HG03045 (cell line): Measurements from ENCODE around the gene FGD5.
A peak's percentile ranks its signal among the peaks of the same experiment; 100 is the strongest.

Experiments used
- ATAC-seq: cut with Tn5 transposase; IDR thresholded peaks from one replicate; pipeline ENCODE4 v1.9.1; 2021; ENCODE audit warnings: mild to moderate bottlenecking, moderate library complexity; ENCODE audit not compliant: unreplicated experiment

Gene FGD5, protein sequence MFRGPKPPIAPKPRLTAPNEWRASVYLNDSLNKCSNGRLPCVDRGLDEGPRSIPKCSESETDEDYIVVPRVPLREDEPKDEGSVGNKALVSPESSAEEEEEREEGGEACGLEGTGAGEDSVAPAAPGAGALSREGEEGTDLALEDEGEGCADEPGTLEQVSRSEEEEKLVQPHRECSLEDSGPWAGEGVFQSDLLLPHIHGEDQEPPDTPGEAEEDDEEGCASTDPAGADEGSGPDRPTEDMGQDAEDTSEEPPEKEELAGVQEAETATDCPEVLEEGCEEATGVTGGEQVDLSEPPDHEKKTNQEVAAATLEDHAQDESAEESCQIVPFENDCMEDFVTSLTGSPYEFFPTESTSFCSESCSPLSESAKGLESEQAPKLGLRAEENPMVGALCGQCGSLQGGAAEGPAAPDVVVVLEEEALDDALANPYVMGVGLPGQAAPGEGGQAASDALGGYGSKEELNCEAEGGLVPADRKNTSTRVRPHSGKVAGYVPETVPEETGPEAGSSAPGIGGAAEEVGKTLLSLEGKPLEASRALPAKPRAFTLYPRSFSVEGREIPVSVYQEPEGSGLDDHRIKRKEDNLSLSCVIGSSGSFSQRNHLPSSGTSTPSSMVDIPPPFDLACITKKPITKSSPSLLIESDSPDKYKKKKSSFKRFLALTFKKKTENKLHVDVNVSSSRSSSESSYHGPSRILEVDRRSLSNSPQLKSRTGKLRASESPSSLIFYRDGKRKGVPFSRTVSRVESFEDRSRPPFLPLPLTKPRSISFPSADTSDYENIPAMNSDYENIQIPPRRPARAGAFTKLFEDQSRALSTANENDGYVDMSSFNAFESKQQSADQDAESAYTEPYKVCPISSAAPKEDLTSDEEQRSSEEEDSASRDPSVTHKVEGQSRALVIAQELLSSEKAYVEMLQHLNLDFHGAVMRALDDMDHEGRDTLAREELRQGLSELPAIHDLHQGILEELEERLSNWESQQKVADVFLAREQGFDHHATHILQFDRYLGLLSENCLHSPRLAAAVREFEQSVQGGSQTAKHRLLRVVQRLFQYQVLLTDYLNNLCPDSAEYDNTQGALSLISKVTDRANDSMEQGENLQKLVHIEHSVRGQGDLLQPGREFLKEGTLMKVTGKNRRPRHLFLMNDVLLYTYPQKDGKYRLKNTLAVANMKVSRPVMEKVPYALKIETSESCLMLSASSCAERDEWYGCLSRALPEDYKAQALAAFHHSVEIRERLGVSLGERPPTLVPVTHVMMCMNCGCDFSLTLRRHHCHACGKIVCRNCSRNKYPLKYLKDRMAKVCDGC (N-terminal part only)

DNA sequence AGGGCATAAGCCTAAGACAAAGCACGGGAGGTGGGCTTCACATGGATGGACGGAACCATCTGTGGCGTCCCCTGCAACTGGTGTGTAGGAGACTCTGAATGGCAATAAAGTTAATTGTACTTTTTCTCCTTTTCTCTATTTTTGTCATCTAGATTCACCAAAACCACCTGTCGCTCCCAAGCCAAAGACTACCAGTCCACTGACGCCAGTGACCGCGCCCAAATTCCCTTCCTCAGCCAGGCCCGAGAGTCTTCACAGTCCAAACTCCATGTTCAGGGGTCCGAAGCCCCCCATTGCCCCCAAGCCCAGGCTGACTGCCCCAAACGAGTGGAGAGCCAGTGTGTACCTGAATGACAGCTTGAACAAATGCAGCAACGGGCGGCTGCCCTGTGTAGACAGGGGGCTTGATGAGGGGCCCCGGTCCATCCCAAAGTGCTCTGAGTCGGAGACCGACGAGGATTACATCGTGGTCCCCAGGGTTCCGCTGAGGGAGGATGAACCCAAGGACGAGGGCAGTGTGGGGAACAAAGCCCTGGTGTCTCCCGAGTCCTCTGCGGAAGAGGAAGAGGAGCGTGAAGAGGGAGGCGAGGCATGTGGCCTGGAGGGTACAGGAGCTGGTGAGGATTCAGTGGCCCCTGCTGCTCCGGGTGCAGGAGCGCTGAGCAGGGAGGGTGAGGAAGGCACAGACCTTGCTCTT, at the start of gene FGD5:
Gene FGD5, plus strand, starts transcription at position 159 of the 697 bp plus-strand sequence. Its CDS starts 110 bp downstream, at position 269.
- no peak for ATAC-seq

DNA sequence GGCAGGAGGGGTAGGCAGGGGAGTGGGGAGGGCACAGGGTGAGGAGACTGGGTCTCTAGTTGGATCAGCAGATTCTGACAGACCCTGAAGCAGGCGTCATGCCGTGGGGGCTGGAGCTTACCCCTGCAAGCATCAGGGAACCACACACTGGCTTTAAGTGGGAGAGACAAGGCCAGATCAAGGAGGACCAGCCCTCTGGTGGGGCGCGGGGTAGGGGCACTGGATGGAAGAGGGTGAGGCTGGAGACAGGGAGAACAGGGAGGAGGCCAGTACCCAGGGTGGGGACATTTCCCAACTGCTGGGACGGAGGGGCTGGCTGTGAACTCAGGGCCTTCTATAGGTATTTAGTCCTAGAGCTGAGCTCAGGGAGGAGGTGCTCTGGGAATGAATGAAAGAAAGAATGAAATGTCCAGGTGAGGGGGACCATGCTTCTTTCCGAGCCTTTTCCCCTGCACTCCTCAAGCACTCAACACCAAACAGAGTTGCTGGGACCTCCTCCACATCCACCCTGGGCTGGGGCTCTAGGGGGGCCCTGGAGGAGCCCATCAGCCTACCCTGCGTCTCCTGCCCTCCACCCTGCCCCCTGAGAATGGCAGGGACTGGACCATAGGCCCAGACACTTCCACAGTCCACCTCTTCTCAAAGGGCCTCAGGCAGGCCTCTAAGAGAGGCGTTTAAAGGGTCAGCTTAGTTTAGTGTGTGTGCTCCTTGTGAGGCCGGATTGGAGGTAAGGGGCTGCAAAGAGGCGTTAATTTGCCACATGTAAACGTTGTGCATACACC, 49.0 kb upstream of the FGD5 start:
- no peak for ATAC-seq

DNA sequence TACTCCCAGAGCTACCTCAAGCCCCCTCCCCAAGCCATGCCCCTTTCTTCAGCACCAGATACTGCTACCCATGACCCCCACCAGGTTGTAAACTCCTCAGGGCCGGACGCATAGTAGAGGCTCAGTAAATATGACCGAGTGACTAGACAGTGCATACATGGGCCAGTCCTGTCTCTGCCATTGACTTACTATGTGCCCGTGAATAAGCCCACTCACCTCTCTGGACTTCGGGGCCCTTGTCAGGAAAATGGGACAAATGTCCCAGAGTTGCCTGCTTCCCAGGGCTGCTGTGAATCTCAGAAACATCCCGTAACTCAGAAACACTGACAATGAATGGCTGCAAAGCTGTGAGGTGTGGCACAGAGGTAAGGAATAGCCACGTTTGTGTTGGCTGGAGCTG, 48.2 kb upstream of the FGD5 start:
- no peak for ATAC-seq

DNA sequence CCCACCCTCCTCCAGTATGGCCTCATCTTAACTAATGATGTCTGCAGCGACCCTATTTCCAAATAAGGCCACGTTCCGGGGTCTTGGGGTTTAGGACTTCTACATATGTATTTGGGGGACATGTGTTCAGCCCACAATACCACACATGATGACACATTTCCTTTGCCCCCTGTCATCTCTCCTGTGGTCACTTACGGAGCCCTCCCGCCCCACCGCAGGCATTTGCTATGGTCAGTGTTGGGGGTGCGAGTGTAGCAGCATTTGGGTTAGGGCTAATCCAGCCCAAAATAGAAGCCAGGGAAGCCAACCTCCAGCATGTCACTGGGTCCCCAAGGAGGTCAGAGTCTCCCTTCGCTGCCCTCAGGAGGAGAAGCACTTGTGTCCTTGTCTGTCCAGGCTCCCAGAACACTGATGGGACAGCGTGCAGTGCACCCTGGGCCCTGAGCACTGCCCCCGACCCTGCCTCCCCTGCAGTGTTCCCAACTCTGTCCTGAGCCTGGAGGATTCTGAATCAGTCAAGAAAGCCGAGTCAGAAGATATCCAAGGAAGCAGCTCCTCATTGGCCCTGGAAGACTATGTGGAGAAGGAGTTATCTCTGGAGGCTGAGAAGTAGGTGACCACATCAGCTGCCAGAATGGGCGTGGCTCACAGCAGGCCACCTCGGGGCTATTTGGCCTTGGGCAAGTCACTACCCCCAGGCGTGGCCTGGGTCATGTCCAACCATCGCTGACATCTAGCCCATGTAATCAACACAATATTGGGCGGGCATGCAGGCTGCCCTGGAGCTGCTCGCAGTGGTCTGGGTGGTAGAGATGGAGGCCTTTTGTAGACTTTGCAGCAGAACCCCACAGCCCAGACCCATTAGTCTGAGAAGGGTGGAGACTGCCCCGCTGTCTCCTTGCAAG, 46.9 kb upstream of the FGD5 start:
- no peak for ATAC-seq

DNA sequence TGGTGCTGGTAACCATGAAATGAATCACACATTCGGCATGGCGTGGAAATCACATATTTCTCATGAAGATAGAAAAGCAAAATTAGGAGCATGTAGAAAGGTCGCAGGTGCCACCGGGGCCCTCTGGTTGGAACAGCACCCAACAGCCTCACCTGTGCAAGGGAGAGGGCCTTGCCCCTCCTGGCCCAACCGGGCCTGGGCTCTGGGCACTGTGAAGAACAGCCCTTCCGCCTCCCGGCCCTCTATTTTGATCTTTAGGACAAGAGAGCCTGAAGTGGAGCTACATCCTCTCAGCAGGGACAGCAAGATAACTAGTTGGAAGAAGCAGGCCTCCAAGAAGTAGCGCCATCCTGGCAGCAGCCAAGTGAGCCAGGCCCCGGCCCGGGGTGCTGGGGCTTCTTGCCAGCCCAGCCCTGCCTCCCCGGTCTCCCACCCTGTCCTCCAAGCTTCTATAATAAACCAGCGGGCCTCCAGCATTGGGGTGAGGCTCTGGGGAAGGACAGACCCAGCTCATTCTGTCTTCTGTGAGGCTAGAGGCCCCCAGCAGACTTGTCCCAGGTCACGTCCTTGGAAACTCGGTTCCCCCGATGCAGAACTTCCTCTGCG, 46.1 kb upstream of the FGD5 start:
- no peak for ATAC-seq

DNA sequence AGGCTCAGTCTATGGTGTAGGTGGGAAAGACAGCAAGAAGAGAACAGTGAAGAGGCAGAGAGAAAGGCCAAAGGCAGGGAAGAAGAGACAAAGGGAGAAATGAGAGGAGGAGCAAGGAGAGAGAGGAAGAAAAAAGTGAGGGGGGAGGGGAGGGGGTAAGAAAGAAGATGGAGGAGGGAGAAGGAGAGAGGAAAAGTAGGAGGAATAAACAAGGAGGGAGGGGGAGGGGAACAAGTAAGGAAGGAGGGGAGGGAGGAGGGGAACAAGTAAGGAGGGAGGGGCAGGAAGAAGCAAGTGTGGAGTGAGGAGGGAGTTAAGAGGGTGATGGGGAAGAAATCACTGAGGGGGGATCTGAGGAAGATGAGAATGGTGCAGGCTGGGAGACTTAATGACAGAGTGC, 45.5 kb upstream of the FGD5 start:
- ATAC-seq: no peak

DNA sequence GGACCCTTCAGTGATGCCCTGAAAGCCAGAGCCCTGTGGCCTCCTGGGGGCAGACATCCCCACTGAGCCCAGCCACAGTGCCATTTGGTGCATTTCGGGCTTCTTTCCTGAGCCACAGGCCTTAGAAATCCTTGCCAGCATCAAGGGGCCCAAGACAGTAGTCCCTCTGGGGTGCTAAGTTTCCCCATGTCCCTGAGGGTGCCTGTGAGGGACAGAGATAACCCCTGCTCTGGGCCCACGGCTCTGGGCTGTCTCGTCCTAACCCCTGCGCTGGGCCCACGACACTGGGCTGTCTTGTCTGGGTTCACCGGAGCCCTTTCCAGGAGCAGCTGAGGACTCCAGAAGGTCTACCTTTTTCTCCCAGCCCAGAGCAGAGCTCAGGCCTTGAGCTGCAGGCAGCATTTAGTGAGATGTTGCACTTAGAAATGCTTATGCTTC, 45.1 kb upstream of the FGD5 start:
- ATAC-seq: no peak

DNA sequence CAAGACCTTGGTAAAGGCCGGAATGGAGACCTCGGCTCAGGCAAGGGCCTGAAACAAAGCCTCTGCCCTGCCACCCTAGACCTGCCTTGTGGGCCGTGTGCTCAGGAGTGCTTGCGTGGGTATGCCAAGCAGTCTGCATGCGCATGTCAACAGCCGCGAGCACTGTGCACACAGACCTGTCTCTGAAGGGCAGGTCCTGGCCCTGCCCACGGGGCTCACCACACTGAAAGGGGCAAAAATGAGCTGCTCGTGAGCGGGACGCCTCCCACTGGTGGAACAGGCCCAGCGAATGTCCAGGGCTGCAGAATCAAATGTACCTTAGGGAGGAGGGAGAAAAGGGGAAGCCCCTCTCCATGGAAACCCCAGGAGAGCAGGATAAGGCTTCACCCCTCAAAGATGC, 44.3 kb upstream of the FGD5 start:
- no peak for ATAC-seq

DNA sequence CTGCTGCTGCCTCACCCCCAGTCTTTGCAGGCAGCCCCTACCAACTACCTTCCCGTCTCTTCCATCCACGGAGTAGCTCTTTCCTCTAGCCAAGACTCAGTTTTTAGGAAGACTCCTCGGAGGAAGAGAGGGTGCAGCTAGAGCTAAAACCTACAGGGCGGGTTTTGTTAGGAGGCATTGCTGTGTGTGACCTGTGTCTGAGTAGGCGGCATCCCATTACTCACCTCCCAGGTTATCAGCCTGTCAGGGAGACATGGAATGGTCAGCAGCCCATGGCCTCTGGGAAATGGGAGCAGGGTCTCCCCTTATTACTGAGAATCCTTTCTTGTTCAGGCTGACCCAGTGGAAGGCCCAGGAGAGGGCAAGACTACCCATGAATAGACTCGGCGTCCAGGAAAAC, 43.8 kb upstream of the FGD5 start:
- no peak for ATAC-seq

DNA sequence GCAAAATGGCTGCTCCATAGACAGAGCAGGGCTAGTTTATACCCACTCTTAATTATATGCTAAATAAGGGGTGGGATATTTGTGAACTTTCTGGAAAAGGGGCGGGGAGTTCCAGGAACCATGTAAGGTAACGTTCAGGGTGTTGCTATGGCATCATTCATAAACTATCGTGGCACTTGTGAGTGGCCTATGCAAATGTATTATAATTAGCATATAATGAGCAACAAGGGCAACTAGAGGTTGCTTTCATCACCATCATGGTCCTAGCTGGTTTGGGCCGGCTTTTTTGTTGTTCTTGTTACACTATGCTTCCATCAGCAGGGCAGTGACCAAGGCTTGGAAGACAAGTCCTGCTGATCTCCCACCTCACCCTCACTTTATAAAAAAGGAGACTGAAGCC, 43.2 kb upstream of the FGD5 start:
- ATAC-seq: no peak

DNA sequence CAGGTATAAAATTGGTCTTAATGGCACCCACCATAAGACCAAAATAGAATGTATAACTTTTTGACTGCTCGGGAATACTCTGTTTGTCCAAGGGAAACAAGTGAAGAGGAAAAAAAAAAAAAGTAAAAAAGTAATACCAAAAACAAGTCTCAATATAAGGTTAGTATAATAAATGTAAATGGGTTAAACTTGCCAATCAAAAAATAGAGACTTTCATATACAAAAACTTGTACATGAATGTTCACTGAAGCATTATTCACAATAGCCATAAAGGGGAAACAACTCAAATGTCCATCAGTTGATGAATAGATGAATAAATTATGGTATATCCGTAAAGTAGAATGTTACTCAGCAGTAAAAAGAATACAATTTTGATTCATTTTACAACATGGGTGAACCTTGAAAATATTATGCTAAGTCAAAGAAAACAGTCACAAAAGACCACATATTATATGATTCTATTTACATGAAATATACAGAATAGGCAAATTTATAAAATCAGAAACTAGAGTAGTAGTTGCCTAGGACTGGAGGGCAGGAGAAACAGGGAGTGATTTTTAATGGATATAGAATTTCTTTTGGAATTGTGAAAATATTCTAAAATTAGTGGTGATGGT, 39.6 kb upstream of the FGD5 start:
- no peak for ATAC-seq

DNA sequence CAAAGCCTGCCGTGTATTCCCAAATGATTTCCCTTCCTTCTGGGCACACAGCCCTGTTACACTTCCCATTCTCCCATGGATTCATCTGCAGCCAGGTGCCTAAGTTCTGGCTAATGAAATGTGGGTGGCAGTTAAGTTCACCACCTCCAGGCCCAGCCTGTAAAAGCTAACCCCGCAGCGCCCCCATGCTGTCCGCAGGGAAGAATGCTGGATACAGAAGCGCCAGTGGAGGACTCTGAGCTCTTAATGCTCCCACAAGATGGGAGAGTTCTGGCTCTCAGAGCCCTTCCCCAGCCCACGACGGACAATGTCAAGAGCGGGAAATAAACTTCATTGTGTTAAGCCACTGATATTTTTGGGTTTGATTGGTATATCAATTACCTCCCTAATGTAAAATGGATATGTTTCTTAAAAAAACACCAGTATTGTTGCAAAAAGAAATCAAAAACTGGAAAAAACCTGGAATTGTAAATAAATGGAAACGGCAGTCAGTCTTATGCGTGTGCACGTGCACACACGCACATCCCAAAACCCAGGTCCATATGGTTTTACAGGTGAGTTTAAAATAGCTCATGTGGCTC, 37.7 kb upstream of the FGD5 start:
- ATAC-seq: peak; percentile 64

DNA sequence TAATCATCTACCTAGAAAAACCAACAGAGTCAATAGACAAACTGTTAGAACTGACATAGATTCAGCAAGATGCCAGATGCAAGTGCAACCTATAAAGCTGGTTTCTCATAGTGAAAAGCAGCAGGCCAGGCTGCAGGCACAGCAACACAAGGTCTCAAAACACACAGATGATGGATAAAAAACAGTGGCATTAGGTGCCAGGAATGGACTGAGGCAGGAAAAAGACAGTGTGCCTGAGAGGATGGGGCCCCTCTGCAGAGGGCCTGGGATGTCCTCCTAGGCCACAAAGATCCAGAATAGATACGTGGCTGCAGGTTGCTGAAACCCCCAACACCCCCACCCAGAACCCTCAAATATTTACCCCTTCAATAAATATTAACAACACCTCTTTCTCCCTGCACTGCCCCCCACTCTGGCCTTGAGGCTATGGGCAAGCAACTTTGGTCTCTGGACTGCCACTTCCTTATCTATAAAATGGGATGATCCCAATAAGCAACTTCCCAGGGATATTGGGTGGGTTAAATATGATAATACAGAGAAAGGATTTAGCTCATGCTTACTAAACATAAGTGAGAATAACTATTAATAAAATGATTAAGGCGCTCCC, 35.2 kb upstream of the FGD5 start:
- no peak for ATAC-seq

DNA sequence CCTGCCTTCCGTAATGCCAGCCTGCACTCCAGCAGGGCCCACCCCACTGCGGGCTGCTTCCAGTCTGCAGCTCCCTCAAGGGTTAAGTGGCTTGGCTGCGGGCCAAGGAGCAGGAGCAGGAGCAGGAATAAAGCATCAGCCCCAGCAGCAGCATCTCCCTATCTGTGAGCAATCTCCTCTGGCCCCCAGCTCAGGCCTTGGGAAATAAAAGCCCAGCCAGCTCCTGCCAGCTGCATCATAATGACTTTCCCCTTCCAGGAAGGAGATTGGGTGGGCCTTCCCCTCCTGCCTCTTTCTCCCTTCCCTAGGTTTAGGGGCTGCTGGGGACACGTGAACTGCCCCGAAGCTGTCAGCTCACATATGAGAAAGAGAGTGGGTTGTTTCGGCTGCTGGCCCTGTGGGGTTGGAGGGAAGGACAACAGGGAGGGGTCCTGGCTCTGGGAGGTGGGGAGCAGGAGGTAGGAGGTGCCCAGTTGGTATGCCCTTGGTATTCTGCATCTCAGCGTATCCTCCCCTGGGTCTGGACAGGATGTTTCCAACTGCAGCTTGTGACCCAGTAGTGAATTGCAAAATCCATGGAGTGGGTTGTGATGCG, 34.6 kb upstream of the FGD5 start:
- ATAC-seq: no peak

DNA sequence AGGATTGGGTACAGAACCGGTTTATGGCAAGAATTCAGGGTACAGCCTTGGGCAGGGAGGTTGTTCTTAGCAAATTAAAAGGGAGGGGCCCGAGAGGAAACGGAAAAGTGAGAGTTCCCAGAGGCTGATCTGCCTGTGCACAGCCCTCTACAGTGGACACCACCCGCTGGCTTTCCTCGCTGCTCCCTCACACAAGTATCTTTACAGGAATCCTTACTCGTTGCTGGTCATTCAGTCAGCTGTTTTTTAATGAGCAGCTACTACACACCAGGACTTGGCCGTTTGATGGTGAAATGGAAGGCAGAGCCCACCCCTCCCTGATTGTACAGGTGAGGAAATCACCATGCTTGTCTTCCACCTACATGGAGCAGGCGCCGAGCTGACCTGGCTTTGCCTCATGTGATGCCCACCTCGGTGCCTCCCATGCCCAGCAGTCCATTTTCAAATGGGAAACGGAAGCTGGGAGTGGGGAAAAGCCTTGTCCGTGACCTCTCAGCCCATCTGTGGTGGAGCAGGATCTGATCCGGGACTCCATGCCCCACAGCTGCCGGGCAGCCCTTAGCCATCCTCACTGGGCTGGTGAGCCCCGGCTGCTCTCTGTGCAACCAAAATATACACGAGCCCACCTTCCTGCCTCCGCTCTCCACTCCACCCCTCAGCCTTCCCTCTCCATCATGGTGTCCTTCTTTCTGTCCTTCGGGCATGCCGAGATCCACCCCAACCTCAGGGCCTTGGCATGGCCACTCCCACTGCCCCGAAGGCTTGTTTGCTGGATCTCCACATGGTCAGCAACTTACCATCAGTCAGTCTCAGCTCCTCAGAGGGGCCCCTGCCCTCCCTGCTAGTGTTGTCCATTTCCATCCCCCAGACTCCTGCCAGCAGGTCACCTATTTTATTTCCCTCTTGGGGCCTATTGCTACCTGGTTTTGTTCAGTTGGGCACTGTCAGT, 33.3 kb upstream of the FGD5 start:
- no peak for ATAC-seq

DNA sequence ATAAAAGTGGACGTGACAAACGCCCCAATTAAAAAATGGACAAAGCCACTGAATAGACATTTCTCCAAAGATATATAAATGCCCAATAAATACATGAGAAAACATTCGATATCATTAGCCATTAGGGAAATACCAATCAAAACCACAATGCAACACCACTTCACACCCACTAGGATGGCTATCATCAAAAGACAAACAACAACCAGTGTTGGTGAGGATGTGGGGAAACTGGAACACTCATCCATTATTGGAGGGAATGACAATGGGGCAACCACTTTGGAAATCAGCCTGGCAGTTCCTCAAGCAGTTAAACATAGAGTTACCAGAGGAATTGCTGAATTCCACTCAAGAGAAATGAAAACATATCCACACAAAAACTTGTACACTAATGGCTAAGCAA, 32.4 kb upstream of the FGD5 start:
- ATAC-seq: no peak
